GM12878 (cell line): Measurements from ENCODE around the gene DUSP22. TPM values are rescaled to one million over a fixed set of nuclear protein-coding genes. Genes with fewer than 3 reads are reported as not detected.

Experiments used
- ATAC-seq: fragments of 200-7000 bp; cut with Tn5 transposase; 3 replicates; pipeline ENCODE4 v1.9.1; 2020; ENCODE audit warnings: mild to moderate bottlenecking, moderate library complexity
- BruUV-seq: library from RNA; stranded (reverse); fragments of 400-500 nt; replicated peaks from 2 replicates; lab custom pipeline; 2021; lab: Mats Ljungman, UMichigan
- CTCF ChIA-PET: fragments of 300-600 bp; sonication (Branson Sonifier 250); formaldehyde crosslinking; extraction: SDS; loops from one replicate; lab custom pipeline; 2021; ENCODE audit warnings: inconsistent platforms; lab: Yijun Ruan, JAX
- POLR2A ChIA-PET: fragments of 350-600 bp; formaldehyde crosslinking; extraction: SDS; loops from one replicate; lab custom pipeline; 2021; ENCODE audit warnings: inconsistent platforms; lab: Charles Lee
- RAD21 ChIA-PET: fragments of 300-600 bp; sonication (Branson Sonifier 250); formaldehyde crosslinking; loops from one replicate; lab custom pipeline; 2023; ENCODE audit warnings: antibody characterized with exemption; ENCODE audit not compliant: unreplicated experiment; lab: Charles Lee
- SMC1A ChIA-PET: fragments of 300-600 bp; sonication (Branson Sonifier 250); formaldehyde crosslinking; loops from one replicate; lab custom pipeline; 2023; ENCODE audit not compliant: unreplicated experiment, uncharacterized antibody; lab: Charles Lee
- DNase-seq: peaks from one replicate; pipeline ENCODE4 v3.0.0-alpha.2; 2011; ENCODE audit warnings: low read depth, low spot score
- FAIRE-seq: peaks from 3 replicates; lab custom pipeline; 2011; peaks lifted over from hg19 to GRCh38; lab: Jason Lieb, UNC
- H2AFZ ChIP-seq: 2 replicates; pipeline ENCODE4 v1.6.0; 2011; ENCODE audit warnings: low read depth, low read length, control low read depth; ENCODE audit not compliant: control insufficient read depth
- H3K27ac ChIP-seq: 2 replicates; pipeline ENCODE4 v1.5.1; 2011; ENCODE audit warnings: control low read depth; ENCODE audit not compliant: control insufficient read depth, insufficient read depth
- H3K27me3 ChIP-seq, 2 experiments: replicated peaks in 1 of 2; 2 replicates each; pipeline versions ENCODE4 v1.6.0 to v1.6.1; 2011; ENCODE audit warnings: low read length in 1 of 2; ENCODE audit not compliant: control insufficient read depth in 2 of 2, insufficient read depth in 2 of 2
- H3K36me3 ChIP-seq, 2 experiments: 2 replicates each; pipeline ENCODE4 v1.5.1; 2011; ENCODE audit warnings: low read length in 1 of 2; ENCODE audit not compliant: control insufficient read depth in 2 of 2, insufficient read depth in 2 of 2
- H3K4me1 ChIP-seq: 2 replicates; pipeline ENCODE4 v1.6.1; 2011; ENCODE audit warnings: mild to moderate bottlenecking, low read length, moderate library complexity, mixed read lengths; ENCODE audit not compliant: control insufficient read depth, insufficient read depth
- H3K4me2 ChIP-seq: 2 replicates; pipeline ENCODE4 v1.6.0; 2011; ENCODE audit warnings: control low read depth; ENCODE audit not compliant: control insufficient read depth, insufficient read depth
- H3K4me3 ChIP-seq: fragments of 200-600 bp; sonication (generic); 2 replicates; pipeline ENCODE4 v1.5.1; 2016
- H3K79me2 ChIP-seq: 2 replicates; pipeline ENCODE4 v1.6.0; 2011; ENCODE audit warnings: low read length; ENCODE audit not compliant: control insufficient read depth, insufficient read depth
- H3K9ac ChIP-seq: 2 replicates; pipeline ENCODE4 v1.8.0; 2011; ENCODE audit warnings: low read length, control low read depth, mixed read lengths; ENCODE audit not compliant: control insufficient read depth, insufficient read depth
- H3K9me3 ChIP-seq: replicated peaks from 3 replicates; pipeline ENCODE4 v1.5.1; 2011; ENCODE audit warnings: mild to moderate bottlenecking, low read length; ENCODE audit not compliant: control insufficient read depth, insufficient read depth
- H4K20me1 ChIP-seq: 2 replicates; pipeline ENCODE4 v1.6.0; 2011; ENCODE audit not compliant: control insufficient read depth, insufficient read depth
- POLR2AphosphoS5 ChIP-seq: IDR thresholded peaks from 2 replicates; pipeline ENCODE4 v1.6.1; 2011; ENCODE audit warnings: mild to moderate bottlenecking, low read length, inconsistent platforms
- WGBS: methylation state at CpG from one replicate; pipeline ENCODE4 v1.1.6; 2016; ENCODE audit warnings: low lambda C conversion rate; ENCODE audit not compliant: insufficient replicate concordance, insufficient coverage; ENCODE audit errors: missing lambda C conversion rate; 5-methylcytosine and 5-hydroxymethylcytosine counted together
- in situ Hi-C: fragments of 300-500 bp; cut with MboI; formaldehyde crosslinking; loops from 9 replicates; pipeline ENCODE4 v1.14.3; 2018; ENCODE audit warnings: mixed read lengths
- intact Hi-C: fragments of 100-400 bp; cut with micrococcal nuclease; formaldehyde crosslinking; loops from one replicate; pipeline ENCODE4 v1.14.2; 2022; ENCODE audit not compliant: unreplicated experiment
- polyA plus RNA-seq, 11 experiments: library from polyadenylated mRNA; depleted of rRNA in 4 of 11; unstranded in 6 of 11; stranded (reverse) in 5 of 11; fragments of >200 nt; fragmentation: Nextera tagmentation in 4 of 11; fragmentation: Illumina TruSeq in 1 of 11; extraction: Ambion mirVana in 4 of 11; extraction: Trizol in 1 of 11; gene quantifications; 1 replicate in 1 of 11; 2 replicates in 10 of 11; pipeline versions ENCODE4 v1.2.1 to v1.2.3, GENCODE V29; 2011 to 2016; ENCODE audit warnings: inconsistent platforms in 2 of 11, missing spikeins in 2 of 11, low read depth in 1 of 11
- total RNA-seq, 4 experiments: library from RNA; depleted of rRNA in 3 of 4; stranded (reverse); fragments of >200 nt in 3 of 4; fragmentation: Illumina TruSeq in 1 of 4; extraction: Trizol in 1 of 4; gene quantifications; 2 replicates each; pipeline versions ENCODE4 v1.2.1 to v1.2.3, GENCODE V29; 2013 to 2021
- TF ChIP-seq, protein P1 (sequence below): fragments of 450-650 bp; IDR thresholded peaks from 2 replicates; pipeline ENCODE4 v1.6.1; 2018; ENCODE audit warnings: borderline replicate concordance, mild to moderate bottlenecking; ENCODE audit not compliant: partially characterized antibody

Gene DUSP22
- total and polyA plus RNA-seq, 10 of the 15 experiments (the other 5 are each of a cell fraction or from before 2014, with no cell fraction given), result 78.9 to 156 (median 107) TPM

DNA sequence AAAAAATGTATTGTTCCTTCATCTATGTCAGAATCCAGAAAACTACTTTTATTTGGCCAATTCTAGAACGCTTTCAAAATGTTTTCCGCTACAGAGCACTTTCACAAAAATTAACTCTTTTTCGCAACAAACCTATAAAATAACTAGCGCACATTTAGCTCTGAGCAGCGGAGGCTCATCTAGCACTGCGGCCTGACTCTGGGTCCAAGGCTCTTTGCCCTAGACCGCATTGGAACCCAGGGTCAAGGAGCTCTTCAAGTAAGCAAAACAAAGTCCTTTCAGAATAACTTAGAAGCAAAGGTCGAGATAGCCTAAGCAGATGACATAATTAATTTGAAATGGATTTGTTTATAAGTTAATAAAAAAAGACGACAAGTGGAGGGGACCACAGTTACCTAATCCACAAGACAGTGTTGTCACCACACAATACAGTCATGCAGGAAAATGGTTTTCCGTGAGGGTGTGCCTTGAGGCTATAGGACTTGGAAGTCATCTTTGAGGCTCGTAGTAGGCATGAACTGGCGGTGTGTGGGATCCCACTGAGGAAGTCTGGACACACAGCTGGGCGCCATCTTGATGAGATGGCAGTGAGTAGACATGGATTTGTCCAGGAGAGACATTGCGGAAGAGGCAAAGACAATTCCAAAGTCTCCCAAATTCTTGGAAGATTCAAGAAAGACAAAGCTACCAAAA is 70.1 kb downstream of the DUSP22 start:
- in situ Hi-C loops, result no loop called here
- FAIRE-seq, result no peak

More for the DNA sequence above, 70.1 kb downstream of the DUSP22 start:
- Histone ChIP-seq H3K4me2 (no peak overlapping the region), H4K20me1 (no peaks in the 10 kb centered on the region), H3K79me2 (no peaks in the 10 kb centered on the region), H3K27ac (no peak overlapping the region), H2AFZ (no peak overlapping the region), H3K9me3 (no peaks in the 10 kb centered on the region; the same call in 2 of the 3 replicates), H3K9ac (no peak overlapping the region), H3K36me3 (no peaks in the 10 kb centered on the region), H3K27me3 (no peaks in the 10 kb centered on the region), H3K4me1 (peaks cover 41% of the 10 kb centered on the region), H3K4me3 (no peak overlapping the region)
- CTCF ChIA-PET, result interaction anchor here (1.2 to 4.8 kb wide), 7 partner anchors 11 to 174 kb away, joined by 3 to 34 read pairs (median 7); no protein-coding TSS in a partner anchor
- RAD21 ChIA-PET, result interaction anchor here (1.0 to 8.0 kb wide), 9 partner anchors 12 to 62 kb away, joined by 3 to 73 read pairs (median 5); no protein-coding TSS in a partner anchor
- POLR2A ChIA-PET, result interaction anchor here (1.0 to 1.6 kb wide), 5 partner anchors 15 to 32 kb away, joined by 3 to 9 read pairs (median 5); no protein-coding TSS in a partner anchor
- DNase-seq (no peak), ATAC-seq (no peak)
- WGBS, result 77% methylated on average over 14 of the region's 14 CpGs
- intact Hi-C loops, result no loop called here
- SMC1A ChIA-PET, result interaction anchor here (0.6 to 9.6 kb wide), 11 partner anchors 11 to 67 kb away, joined by 3 to 230 read pairs (median 6); no protein-coding TSS in a partner anchor
- no TSS peak for BruUV-seq
- TF ChIP-seq POLR2AphosphoS5, result peak; percentile 38; the same call in 1 of the 2 replicates
- TF ChIP-seq, protein P1, sequence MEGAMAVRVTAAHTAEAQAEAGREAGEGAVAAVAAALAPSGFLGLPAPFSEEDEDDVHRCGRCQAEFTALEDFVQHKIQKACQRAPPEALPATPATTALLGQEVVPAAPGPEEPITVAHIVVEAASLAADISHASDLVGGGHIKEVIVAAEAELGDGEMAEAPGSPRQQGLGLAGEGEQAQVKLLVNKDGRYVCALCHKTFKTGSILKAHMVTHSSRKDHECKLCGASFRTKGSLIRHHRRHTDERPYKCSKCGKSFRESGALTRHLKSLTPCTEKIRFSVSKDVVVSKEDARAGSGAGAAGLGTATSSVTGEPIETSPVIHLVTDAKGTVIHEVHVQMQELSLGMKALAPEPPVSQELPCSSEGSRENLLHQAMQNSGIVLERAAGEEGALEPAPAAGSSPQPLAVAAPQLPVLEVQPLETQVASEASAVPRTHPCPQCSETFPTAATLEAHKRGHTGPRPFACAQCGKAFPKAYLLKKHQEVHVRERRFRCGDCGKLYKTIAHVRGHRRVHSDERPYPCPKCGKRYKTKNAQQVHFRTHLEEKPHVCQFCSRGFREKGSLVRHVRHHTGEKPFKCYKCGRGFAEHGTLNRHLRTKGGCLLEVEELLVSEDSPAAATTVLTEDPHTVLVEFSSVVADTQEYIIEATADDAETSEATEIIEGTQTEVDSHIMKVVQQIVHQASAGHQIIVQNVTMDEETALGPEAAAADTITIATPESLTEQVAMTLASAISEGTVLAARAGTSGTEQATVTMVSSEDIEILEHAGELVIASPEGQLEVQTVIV, result no peak
- TF ChIP-seq, all 136 proteins: peak for 1
